HG02623 (cell line): ENCODE measurements around the gene PNRC1.
"Not testable (repeated sequence)": the region's sequence is repeated elsewhere in the genome, so short reads cannot be mapped to it uniquely, and the experiment has no call there.

Source experiments
- ATAC-seq: cut with Tn5 transposase; IDR thresholded peaks from one replicate; pipeline ENCODE4 v1.9.1; 2021; ENCODE audit warnings: moderate library complexity; ENCODE audit not compliant: unreplicated experiment

PNRC1 gene

GRCh38 chr6:89098461-89098860 lies 17.9 kb downstream of the PNRC1 start:
- ATAC-seq = no peak

- ATAC-seq = no peak
These were observed 19.6 kb downstream of the PNRC1 start for GRCh38 chr6:89100114-89100513.

- no peak for ATAC-seq
These were observed 29.7 kb downstream of the PNRC1 start for GRCh38 chr6:89110284-89110683.

DNA sequence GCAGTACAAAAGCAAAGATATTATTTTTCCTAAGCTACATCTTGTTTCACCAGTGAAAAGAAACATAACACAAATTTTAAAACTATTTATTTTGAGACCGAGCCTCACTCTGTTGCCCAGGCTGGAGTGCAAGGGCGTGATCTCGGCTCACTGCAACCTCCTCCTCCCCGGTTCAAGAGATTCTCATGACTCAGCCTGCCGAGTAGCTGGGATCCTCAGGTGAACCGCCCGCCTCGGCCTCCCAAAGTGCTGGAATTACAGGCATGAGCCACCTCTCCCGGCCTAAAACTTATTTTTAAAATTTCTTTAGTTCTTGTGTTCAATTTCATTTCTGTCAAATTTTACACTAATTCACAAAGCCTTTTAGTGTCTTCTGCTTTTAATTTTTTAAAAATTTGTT lies 31.4 kb downstream of the PNRC1 start:
- ATAC-seq = no peak

DNA sequence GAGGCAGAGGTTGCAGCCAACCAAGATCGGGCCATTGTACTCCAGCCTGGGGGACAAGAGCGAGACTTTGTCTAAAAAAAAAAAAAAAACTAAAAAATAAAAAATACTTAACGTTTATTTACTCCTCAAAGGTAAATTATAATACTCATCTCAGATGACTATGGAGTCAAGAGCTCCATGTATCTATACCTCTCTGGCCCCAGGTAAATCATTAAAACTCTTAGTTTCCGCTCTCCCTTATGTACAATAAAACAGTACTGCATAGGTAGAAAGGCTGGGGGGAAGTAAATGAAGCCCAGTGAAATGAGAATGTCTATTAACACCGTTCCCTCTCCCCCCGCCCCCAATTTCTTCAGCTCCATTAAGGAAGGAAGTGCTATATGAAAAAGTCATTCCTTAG lies 36.2 kb downstream of the PNRC1 start:
- ATAC-seq = no peak

GRCh38 chr6:89117211-89118108 lies 36.9 kb downstream of the PNRC1 start, which contains the start of gene SRSF12:
Gene SRSF12 (minus strand): TSS chr6:89118071. CDS start chr6:89117887, 184 bp downstream.
- ATAC-seq = peak; percentile 84

DNA sequence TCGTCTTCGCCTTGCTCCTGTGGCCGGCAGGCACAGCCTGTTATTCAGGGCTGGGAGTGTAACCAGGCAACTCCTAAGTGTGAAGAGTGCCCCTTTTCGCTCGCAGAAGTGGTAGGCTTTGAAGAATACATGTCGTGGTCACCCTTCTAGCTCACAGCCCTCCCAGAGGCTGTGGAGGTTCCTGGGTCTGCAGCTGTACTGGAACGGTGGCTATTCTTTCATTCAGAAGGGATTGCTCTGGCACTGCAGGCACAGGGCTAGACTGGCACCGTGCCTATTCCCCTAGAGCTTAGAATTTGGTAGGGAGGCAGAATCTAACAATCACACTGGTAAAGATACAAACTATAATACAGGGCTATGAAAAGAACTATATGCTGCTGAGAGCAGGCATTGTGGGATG lies 38.4 kb downstream of the PNRC1 start:
- ATAC-seq = no peak

DNA sequence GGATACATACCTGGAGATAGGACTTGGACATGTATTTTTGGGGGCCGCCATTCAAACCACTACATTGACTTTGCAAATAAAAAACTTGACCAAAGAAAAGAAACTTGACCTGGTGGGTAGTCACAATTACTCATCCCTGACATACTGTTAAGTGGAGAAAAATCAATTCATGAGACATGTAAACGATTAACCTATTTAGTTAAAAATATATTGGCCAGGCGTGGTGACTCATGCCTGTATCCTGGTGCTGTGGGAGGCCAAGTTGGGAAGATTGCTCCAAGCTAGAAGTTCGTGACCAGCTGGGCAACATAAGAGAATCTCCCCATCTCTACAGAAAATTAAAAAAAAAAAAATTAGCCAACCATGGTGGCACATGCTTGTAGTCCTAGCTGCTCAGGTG lies 39.8 kb downstream of the PNRC1 start:
- no peak for ATAC-seq

- ATAC-seq = no peak
These were observed 41.4 kb downstream of the PNRC1 start for GRCh38 chr6:89121934-89122333.

- peak; percentile 52 for ATAC-seq
These were observed 42.1 kb downstream of the PNRC1 start for GRCh38 chr6:89122625-89123024.

- not testable (repeated sequence) for ATAC-seq
These were observed 47.7 kb downstream of the PNRC1 start for GRCh38 chr6:89128256-89128671.

DNA sequence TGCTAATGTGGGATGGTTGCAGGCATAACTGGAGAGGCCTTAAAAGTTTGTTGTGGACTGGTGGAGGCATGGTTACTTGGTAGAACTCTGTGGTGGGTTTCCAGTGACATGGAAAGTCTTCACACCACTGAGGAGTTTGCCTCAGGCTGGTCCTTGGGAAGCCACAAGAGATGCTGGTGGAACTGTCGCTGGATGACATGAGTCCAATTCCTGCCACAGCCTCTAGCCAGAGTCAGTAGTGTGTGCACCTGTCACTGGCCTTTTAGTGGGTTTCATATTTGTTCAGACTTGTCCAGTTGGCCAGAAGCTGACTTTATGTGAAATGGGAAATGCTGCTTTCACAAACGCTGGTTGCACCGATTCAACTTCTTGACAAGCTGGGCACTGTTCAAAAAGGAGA lies 51.0 kb downstream of the PNRC1 start:
- ATAC-seq = no peak

GRCh38 chr6:89132057-89132456 lies 51.5 kb downstream of the PNRC1 start:
- ATAC-seq = no peak

DNA sequence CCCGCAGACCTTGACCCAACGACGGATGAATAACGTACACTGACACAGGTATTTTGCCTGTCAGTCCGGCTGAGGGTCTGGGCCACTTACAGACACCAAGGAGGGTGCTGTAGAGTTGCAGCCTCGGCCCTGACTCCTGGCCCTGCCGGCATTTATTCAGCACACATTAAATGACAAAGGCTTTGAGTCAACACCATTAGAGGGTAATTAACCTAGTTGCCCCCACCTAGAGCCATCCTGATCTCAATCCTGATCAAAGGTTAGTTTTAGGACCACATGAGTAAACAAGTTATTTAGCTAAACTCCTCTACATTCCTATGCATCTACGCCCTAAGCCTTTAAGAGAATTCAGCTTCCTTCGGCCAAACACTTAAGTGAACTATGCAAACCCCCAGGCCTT lies 53.4 kb downstream of the PNRC1 start:
- no peak for ATAC-seq

DNA sequence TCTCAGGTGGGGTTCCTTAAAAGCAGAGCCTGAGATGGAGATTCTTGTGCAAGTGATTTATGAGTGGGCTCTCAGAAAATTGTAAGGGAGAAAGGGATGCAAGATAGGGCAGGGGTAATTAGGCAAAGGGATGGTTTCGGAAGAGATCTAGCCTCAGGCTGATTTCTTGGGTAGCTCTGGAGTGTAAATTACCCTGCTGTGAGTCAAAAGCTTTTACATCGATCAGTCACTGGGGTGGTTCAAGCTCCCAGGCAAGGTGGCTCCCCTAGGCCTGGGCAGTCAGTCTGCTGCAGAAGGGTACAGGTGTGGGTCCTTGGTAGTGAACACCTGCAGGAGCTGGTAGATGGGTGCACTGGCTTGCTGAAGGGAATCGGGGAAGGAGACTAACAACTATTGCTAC lies 54.2 kb downstream of the PNRC1 start:
- ATAC-seq = no peak
